ENCODE data around the gene FRMD6.

GRCh38 chr14:51657762-51658161 lies 6.1 kb downstream of the FRMD6 start:
- TF ChIP-seq EZH2 (IDR thresholded peaks at IDR 0.05; ENCODE audit: borderline replicate concordance, control insufficient read depth, low read depth, low read length) (no peak), CTCF (IDR thresholded peaks at IDR 0.05 in 2 of 3, conservative IDR thresholded peaks at IDR 0.05 in 1 of 3; ENCODE audit: control insufficient read depth in 2 of 3, extremely low read depth in 1 of 3, insufficient read depth in 1 of 3, low read depth in 3 of 3, low read length in 3 of 3) (no peak), SMC3 (IDR thresholded peaks at IDR 0.05; ENCODE audit: borderline replicate concordance, low read length) (no peak), NR2C2 (IDR thresholded peaks at IDR 0.05; ENCODE audit: borderline replicate concordance, control insufficient read depth, insufficient read length, low read depth) (no peak), POLR2A (IDR thresholded peaks at IDR 0.05; ENCODE audit: low read depth, low read length) (no peak), NR2F1 (conservative IDR thresholded peaks at IDR 0.05) (no peak), SIN3A (IDR thresholded peaks at IDR 0.05; ENCODE audit: low read depth, low read length) (no peak), KDM1A (IDR thresholded peaks at IDR 0.05; ENCODE audit: borderline replicate concordance) (no peak)
